HG02852 (cell line): Measurements from ENCODE around the gene WNT16.
"Not testable (repeated sequence)": the region's sequence is repeated elsewhere in the genome, so short reads cannot be mapped to it uniquely, and the experiment has no call there.

Source experiments
- ATAC-seq: cut with Tn5 transposase; IDR thresholded peaks from one replicate; pipeline ENCODE4 v1.9.1; 2021; ENCODE audit warnings: mild to moderate bottlenecking, moderate library complexity; ENCODE audit not compliant: unreplicated experiment

WNT16 gene

GRCh38 chr7:121305109-121305508 lies 23.7 kb upstream of the WNT16 start:
- ATAC-seq: no peak

DNA sequence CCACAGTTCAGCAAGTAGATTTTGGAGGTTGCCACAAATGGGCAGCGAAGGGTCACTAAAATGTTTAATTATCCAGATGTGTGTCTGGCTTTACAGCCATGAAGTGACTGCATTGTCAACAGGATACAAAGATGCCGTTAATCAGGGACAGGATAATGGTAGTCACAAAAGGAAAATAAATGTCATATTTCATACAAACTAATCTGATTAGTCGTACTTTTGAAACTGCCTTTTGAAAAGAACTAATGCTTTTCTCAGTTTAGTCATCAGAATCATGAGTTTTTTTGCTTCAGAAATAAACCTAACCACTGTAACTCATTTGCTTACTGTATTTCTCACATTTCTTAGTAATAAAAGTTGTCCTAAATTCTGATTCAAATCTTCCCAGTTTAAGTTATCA lies 22.2 kb upstream of the WNT16 start:
- ATAC-seq: no peak

GRCh38 chr7:121307021-121307574 lies 21.7 kb upstream of the WNT16 start:
- no peak for ATAC-seq

- ATAC-seq: no peak
Observed at GRCh38 chr7:121313220-121313792, 15.5 kb upstream of the WNT16 start.

- peak; percentile 92 for ATAC-seq
Observed at GRCh38 chr7:121313793-121314676, 14.8 kb upstream of the WNT16 start.

DNA sequence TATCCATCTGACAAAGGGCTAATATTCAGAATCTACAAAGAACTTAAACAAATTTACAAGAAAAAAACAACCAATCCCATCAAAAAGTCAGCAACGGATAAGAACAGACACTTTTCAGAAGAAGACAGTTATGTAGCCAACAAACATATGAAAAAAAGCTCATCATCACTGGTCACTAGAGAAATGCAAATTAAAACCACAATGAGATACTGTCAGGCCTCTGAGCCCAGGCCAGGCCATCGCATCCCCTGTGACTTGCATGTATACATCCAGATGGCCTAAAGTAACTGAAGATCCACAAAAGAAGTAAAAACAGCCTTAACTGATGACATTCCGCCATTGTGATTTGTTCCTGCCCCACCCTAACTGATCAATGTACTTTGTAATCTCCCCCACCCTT lies 13.6 kb upstream of the WNT16 start:
- not testable (repeated sequence) for ATAC-seq

DNA sequence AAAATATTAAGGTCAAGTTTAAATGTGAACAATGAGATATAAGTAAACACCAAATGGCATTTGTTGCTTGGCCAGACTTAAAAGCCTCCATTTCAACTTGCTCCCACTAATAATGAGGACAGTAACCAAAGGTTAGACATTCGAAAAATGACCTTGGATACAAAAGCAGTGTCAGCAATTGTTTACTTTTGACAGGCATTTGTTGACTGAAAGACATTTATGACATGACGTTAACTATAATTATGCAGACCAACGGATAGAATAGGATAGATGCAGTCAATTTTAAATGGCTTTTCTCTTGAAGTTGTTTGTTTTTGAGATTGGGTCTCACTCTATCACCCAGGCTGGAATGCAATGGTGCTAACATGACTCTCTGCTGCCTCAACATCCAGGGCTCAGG lies 6.3 kb upstream of the WNT16 start:
- no peak for ATAC-seq

DNA sequence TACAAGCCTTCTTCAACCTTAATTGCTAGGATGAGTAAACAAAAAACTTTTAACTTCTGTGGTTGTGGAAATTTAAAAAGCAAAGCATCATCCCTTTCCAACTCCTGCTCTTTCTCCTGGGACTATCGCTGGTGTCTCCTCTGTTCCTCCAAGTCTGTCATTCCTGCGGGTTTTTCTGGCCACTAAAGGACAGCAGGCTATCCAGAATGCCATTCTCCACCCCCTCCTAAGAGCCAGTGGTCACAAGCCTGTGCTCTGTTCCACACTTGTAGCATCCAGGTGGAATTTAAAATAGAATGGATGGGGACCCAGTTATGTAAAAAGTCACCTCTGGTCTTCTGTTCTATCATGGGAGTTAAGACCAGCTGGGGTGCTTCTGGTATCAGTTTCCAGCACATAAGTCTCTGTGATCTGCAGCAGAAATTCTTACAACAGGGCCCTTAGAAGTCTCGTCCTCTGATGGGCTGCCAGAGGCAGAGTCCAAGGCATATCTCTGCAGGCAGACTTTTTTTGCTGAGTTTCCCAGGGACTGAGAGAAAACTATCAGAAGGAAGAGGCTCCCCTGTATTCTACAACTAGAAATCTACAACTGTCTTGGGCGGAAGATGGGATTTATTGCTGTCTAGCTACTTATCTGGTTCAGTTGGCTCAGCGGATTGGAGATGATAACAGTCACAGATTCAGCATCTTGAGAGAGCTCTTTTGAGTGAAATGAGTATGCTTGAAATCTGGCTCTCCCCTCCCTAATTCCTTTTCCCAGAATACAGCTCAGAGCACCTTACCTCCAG lies 5.1 kb upstream of the WNT16 start:
- no peak for ATAC-seq

- no peak for ATAC-seq
Observed at GRCh38 chr7:121327671-121328070, 1.1 kb upstream of the WNT16 start.

- peak; percentile 57 for ATAC-seq
Observed at GRCh38 chr7:121329191-121330052, 622 bp downstream of the WNT16 start.

DNA sequence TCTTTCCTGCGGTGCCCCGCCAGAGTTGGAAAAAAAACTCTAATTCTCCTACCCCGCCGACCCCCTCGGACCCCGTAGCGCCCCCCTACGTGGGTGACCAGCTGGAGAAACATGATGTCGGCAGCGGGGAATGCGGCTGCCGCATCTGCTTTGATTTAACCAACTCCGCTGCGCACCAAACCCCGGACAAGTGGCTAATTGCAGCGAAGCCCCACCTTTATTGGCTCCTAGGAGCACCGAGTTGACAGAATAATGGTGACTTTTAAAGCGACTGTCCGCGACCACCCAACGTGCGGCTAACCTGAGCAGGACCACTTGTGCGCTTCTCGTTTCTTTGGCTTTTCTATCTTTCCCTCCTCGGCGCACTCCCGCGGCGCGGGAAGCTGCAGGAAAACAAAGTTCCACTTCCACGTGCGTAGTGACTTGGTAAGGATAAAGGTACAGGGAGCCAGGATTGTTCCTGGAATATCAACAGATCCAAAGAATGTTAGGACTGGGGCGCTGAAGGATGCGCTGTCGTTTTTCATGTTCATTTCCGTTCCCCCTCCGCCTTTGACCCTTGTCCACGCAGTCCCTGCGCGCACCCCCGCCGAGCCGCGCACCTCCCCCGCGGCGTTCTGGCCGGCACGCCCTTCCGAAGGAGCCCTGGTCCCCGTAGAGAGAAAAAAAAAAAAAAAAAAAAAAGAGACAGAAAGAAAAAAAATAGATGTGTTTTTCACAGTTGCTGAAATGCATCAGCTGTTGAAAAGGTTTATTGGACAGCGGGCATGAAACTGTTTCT lies 1.4 kb downstream of the WNT16 start:
- peak; percentile 38 for ATAC-seq

DNA sequence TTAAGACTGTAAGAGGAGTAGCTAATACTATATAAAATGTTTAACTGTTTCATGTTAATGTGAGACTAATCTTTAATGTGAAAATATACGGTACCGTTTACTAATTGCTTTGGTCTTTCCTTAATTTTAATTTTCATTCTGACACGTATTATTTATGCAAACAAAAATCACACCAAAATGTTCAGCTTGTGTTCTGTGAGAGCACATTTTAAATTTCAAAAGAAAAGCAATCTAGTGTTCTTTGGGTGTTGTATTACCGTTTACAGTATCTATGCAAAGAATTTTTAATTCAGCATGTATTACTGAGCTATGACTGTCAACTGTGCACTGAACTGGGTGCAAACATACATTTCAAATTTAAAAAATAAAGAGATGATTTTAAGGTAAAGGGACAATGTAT lies 2.2 kb downstream of the WNT16 start:
- ATAC-seq: no peak

GRCh38 chr7:121331574-121331973 lies 2.8 kb downstream of the WNT16 start:
- no peak for ATAC-seq

GRCh38 chr7:121334376-121334775 lies 5.6 kb downstream of the WNT16 start:
- ATAC-seq: no peak

- ATAC-seq: no peak
Observed at GRCh38 chr7:121334875-121335648, 6.3 kb downstream of the WNT16 start.

GRCh38 chr7:121336579-121336978 lies 7.8 kb downstream of the WNT16 start:
- ATAC-seq: no peak

GRCh38 chr7:121337398-121337797 lies 8.6 kb downstream of the WNT16 start:
- no peak for ATAC-seq

- no peak for ATAC-seq
Observed at GRCh38 chr7:121339082-121339481, 10.3 kb downstream of the WNT16 start.

DNA sequence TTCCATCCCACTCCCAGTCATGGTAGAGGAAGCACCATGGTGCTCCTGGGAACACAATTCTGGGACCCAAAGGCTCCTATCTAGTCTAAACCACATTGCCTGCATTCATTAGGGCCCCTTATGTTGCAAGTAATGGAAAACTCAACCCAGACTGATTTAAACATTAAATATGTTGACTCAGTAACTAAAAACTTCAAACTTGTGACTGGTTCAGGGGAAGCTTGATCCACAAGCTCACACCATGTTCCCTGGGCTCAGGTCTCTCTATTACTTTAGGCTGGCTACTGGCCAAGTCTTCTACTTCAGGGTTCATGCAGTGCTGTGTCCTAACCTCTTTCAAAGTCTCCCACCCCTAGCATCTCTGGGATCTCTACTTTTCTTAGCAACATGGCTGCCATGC lies 13.1 kb downstream of the WNT16 start:
- no peak for ATAC-seq
